Neural cell (in vitro differentiated cells): Measurements from ENCODE around the gene CHST13. TPM values are rescaled to one million over a fixed set of nuclear protein-coding genes. Genes with fewer than 3 reads are reported as not detected.

Experiments
- H2AFZ ChIP-seq: fragments of 200-600, 300-800 bp; sonication (generic), shearing (Covaris generic); 2 replicates; pipeline ENCODE4 v1.6.0; 2014; ENCODE audit warnings: low read depth, mild to moderate bottlenecking, antibody characterized with exemption, low read length, moderate library complexity
- H3F3A ChIP-seq: fragments of 200-600 bp; shearing (Covaris generic); 2 replicates; pipeline ENCODE4 v1.6.1; 2016; ENCODE audit warnings: mild to moderate bottlenecking, moderate library complexity, mixed read lengths, antibody characterized with exemption, low read length; ENCODE audit not compliant: insufficient read depth, poor library complexity, severe bottlenecking
- H3K27ac ChIP-seq: fragments of 200-600, 300-800 bp; sonication (generic), shearing (Covaris generic); 2 replicates; pipeline ENCODE4 v1.5.1; 2014; ENCODE audit warnings: mild to moderate bottlenecking, low read length, moderate library complexity
- H3K27me3 ChIP-seq: fragments of 300-800, 200-600 bp; sonication (generic), shearing (Covaris generic); 2 replicates; pipeline ENCODE4 v1.6.0; 2014; ENCODE audit warnings: mild to moderate bottlenecking, low read depth, low read length, moderate library complexity; ENCODE audit not compliant: insufficient read depth
- H3K36me3 ChIP-seq: fragments of 300-800, 200-600 bp; sonication (generic), shearing (Covaris generic); 2 replicates; pipeline ENCODE4 v1.5.1; 2014; ENCODE audit warnings: mild to moderate bottlenecking, antibody characterized with exemption, low read length, moderate library complexity; ENCODE audit not compliant: insufficient read depth
- H3K4me2 ChIP-seq: fragments of 300-800, 200-600 bp; sonication (generic), shearing (Covaris generic); 2 replicates; pipeline ENCODE4 v1.6.0; 2014; ENCODE audit warnings: mild to moderate bottlenecking, low read length
- H3K4me3 ChIP-seq: fragments of 300-800, 200-600 bp; sonication (generic), shearing (Covaris generic); 2 replicates; pipeline ENCODE4 v1.5.1; 2014; ENCODE audit warnings: mild to moderate bottlenecking, low read length, moderate library complexity
- H3K79me2 ChIP-seq: fragments of 200-600 bp; shearing (Covaris generic); replicated peaks from 2 replicates; pipeline ENCODE4 v1.6.0; 2014; ENCODE audit warnings: mild to moderate bottlenecking, low read length, moderate library complexity; ENCODE audit not compliant: insufficient read depth
- H3K9ac ChIP-seq: fragments of 300-800, 200-600 bp; sonication (generic), shearing (Covaris generic); 2 replicates; pipeline ENCODE4 v1.6.1; 2016; ENCODE audit warnings: mild to moderate bottlenecking, low read length, mixed read lengths
- H3K9me2 ChIP-seq: fragments of 200-600 bp; shearing (Covaris generic); 2 replicates; pipeline ENCODE4 v1.6.1; 2016; ENCODE audit warnings: mild to moderate bottlenecking, low read length, mixed read lengths; ENCODE audit not compliant: insufficient read depth
- H3K9me3 ChIP-seq: fragments of 200-600, 300-800 bp; sonication (generic), shearing (Covaris generic); 2 replicates; pipeline ENCODE4 v1.6.1; 2016; ENCODE audit warnings: mild to moderate bottlenecking, mixed run types, low read length, moderate library complexity, mixed read lengths
- H4K20me1 ChIP-seq: fragments of 200-600 bp; shearing (Covaris generic); 2 replicates; pipeline ENCODE4 v1.6.1; 2016; ENCODE audit warnings: mild to moderate bottlenecking, mixed run types; ENCODE audit not compliant: insufficient read depth
- CTCF ChIP-seq: fragments of 450-650 bp; IDR thresholded peaks from 2 replicates; pipeline ENCODE4 v1.5.1; 2014; ENCODE audit warnings: antibody characterized with exemption, mild to moderate bottlenecking, moderate library complexity; ENCODE audit not compliant: poor library complexity, severe bottlenecking
- EP300 ChIP-seq: fragments of 450-650 bp; conservative IDR thresholded peaks from 2 replicates; pipeline ENCODE4 v1.6.1; 2014; ENCODE audit warnings: antibody characterized with exemption, mild to moderate bottlenecking, moderate library complexity; ENCODE audit not compliant: poor library complexity, severe bottlenecking
- EZH2 ChIP-seq: fragments of 200-600, 300-800 bp; shearing (Covaris generic), sonication (generic); IDR thresholded peaks from 2 replicates; pipeline ENCODE4 v1.6.1; 2014; ENCODE audit warnings: antibody characterized with exemption, low read length, borderline replicate concordance, mild to moderate bottlenecking; ENCODE audit not compliant: insufficient read depth, poor library complexity, severe bottlenecking
- MXI1 ChIP-seq: fragments of 450-650 bp; conservative IDR thresholded peaks from 2 replicates; pipeline ENCODE4 v1.6.1; 2014; ENCODE audit warnings: antibody characterized with exemption, mild to moderate bottlenecking; ENCODE audit not compliant: poor library complexity, severe bottlenecking
- POLR2AphosphoS5 ChIP-seq: IDR thresholded peaks from 2 replicates; pipeline ENCODE4 v1.6.1; 2012
- RAD21 ChIP-seq: fragments of 450-650 bp; conservative IDR thresholded peaks from 2 replicates; pipeline ENCODE4 v1.6.1; 2014; ENCODE audit warnings: antibody characterized with exemption, mild to moderate bottlenecking, moderate library complexity
- REST ChIP-seq: IDR thresholded peaks from 2 replicates; pipeline ENCODE4 v1.6.1; 2012; ENCODE audit warnings: borderline replicate concordance
- SMC3 ChIP-seq: fragments of 450-650 bp; conservative IDR thresholded peaks from 2 replicates; pipeline ENCODE4 v1.6.1; 2014; ENCODE audit warnings: antibody characterized with exemption, mild to moderate bottlenecking, moderate library complexity; ENCODE audit not compliant: poor library complexity
- TAF1 ChIP-seq: IDR thresholded peaks from 2 replicates; pipeline ENCODE4 v1.6.1; 2012; ENCODE audit warnings: low read depth
- polyA plus RNA-seq: library from polyadenylated mRNA; depleted of rRNA; stranded (reverse); fragments of >200 nt; gene quantifications from 2 replicates; pipeline ENCODE4 v1.2.3, GENCODE V29; 2014

CHST13 gene
- polyA plus RNA-seq, 1 donor from 2014 or later, result not detected

DNA sequence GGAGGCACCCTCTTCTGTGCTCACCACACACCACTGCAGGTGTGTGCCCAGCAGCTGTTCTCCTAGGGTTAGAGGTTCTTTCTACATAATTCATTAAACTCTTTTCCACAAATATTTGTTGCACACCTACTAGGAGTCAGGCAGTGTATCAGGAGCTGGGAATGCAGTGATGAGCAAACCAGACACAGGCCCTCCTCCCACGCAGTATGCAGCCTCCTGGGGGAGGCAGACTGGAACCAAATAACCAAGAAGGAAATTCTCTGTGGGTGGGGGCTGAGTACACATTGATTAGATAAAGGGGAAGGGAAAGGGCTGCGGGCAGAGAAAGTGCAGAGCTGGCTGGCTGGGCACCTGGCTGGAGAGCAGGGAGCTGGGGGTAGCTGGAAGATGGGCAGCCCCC is 53.3 kb downstream of the CHST13 start:
- no peak overlapping the region for H2AFZ ChIP-seq
- no peaks in the 10 kb centered on the region for H3F3A ChIP-seq
- no peak overlapping the region for H3K4me3 ChIP-seq
- no peaks in the 10 kb centered on the region for H3K9me2 ChIP-seq
- no peak overlapping the region for H3K4me2 ChIP-seq
- H3K27me3 ChIP-seq, result no peaks in the 10 kb centered on the region
- H3K9ac ChIP-seq, result no peak overlapping the region
- no peaks in the 10 kb centered on the region for H3K9me3 ChIP-seq
- H3K27ac ChIP-seq, result no peak overlapping the region
- TF ChIP-seq MXI1, result no peak
- no peak for TF ChIP-seq EP300
- no peak for TF ChIP-seq EZH2
- TF ChIP-seq SMC3, result no peak
- TF ChIP-seq REST, result no peak
- no peak for TF ChIP-seq TAF1
- TF ChIP-seq POLR2AphosphoS5, result no peak
- TF ChIP-seq CTCF, result no peak
- no peaks in the 10 kb centered on the region for H4K20me1 ChIP-seq
- H3K79me2 ChIP-seq, result no peaks in the 10 kb centered on the region
- H3K36me3 ChIP-seq, result no peaks in the 10 kb centered on the region

- no peaks in the 10 kb centered on the region for H3K79me2 ChIP-seq
- H3K4me3 ChIP-seq, result no peak overlapping the region
- H3K9me3 ChIP-seq, result no peaks in the 10 kb centered on the region
- no peak overlapping the region for H3K9ac ChIP-seq
- no peaks in the 10 kb centered on the region for H3K9me2 ChIP-seq
- H3F3A ChIP-seq, result no peaks in the 10 kb centered on the region
- no peak overlapping the region for H2AFZ ChIP-seq
- no peaks in the 10 kb centered on the region for H3K27me3 ChIP-seq
- TF ChIP-seq RAD21 (no peak), REST (no peak), POLR2AphosphoS5 (no peak), EZH2 (no peak), MXI1 (no peak), EP300 (no peak), CTCF (no peak), TAF1 (no peak), SMC3 (no peak)
- no peak overlapping the region for H3K4me2 ChIP-seq
- no peaks in the 10 kb centered on the region for H3K36me3 ChIP-seq
- no peak overlapping the region for H3K27ac ChIP-seq
- no peaks in the 10 kb centered on the region for H4K20me1 ChIP-seq
Measured at GRCh38 chr3:126578702-126579101, 54.7 kb downstream of the CHST13 start.
